CD4-positive, CD25-positive, alpha-beta regulatory T cell (primary cell): ENCODE results near the gene PARN. TPM values are rescaled to one million over a fixed set of nuclear protein-coding genes. Genes with fewer than 3 reads are reported as not detected.
A peak's percentile ranks its signal among the peaks of the same experiment; 100 is the strongest.

Experiments
- ATAC-seq, 2 donors: fragments of 150-1000 bp; cut with Tn5 transposase; one replicate each; pipeline ENCODE4 v1.10.0; 2021; ENCODE audit warnings: low read depth in 2 of 2, moderate number of reproducible peaks in 2 of 2, moderate library complexity in 1 of 2
- DNase-seq, 3 donors: peaks; one replicate each; pipeline versions ENCODE4 v3.0.0 to v3.0.0-alpha.2; 2012 to 2022; ENCODE audit warnings: mixed read lengths in 1 of 3
- H3K27ac ChIP-seq: one replicate; pipeline ENCODE4 v1.7.0; 2013; ENCODE audit warnings: mild to moderate bottlenecking, low read length; ENCODE audit not compliant: insufficient read depth, poor library complexity, severe bottlenecking
- H3K27me3 ChIP-seq: one replicate; pipeline ENCODE4 v1.7.0; 2013; ENCODE audit warnings: low read length; ENCODE audit not compliant: control insufficient read depth, insufficient read depth
- H3K36me3 ChIP-seq: one replicate; pipeline ENCODE4 v1.7.0; 2013; ENCODE audit warnings: mild to moderate bottlenecking, low read length, moderate library complexity; ENCODE audit not compliant: control insufficient read depth, insufficient read depth
- H3K4me1 ChIP-seq: 2 replicates; pipeline ENCODE4 v1.7.0; 2013; ENCODE audit warnings: mild to moderate bottlenecking, low read length; ENCODE audit not compliant: insufficient read depth, control insufficient read depth, poor library complexity, severe bottlenecking
- H3K4me3 ChIP-seq: one replicate; pipeline ENCODE4 v1.7.0; 2013; ENCODE audit warnings: low read depth, mild to moderate bottlenecking, low read length, moderate library complexity
- H3K9me3 ChIP-seq, 2 experiments: 1 replicate in 1 of 2; 2 replicates in 1 of 2; pipeline ENCODE4 v1.7.0; 2013; ENCODE audit warnings: low read length in 2 of 2, mild to moderate bottlenecking in 1 of 2, moderate library complexity in 1 of 2; ENCODE audit not compliant: control insufficient read depth in 2 of 2
- H3K27ac Mint-ChIP-seq, 3 donors: one replicate each; pipeline ENCODE4 v1.8.0; 2020 to 2022; ENCODE audit warnings: mild to moderate bottlenecking in 3 of 3, mixed read lengths in 3 of 3, moderate library complexity in 2 of 3
- H3K27me3 Mint-ChIP-seq: one replicate; pipeline ENCODE4 v1.8.0; 2022; ENCODE audit warnings: mild to moderate bottlenecking, mixed read lengths
- H3K36me3 Mint-ChIP-seq: one replicate; pipeline ENCODE4 v1.8.0; 2020; ENCODE audit warnings: mixed read lengths
- H3K4me1 Mint-ChIP-seq, 4 donors: one replicate each; pipeline ENCODE4 v1.8.0; 2020 to 2022; ENCODE audit warnings: mixed read lengths in 4 of 4, mild to moderate bottlenecking in 1 of 4
- H3K4me3 Mint-ChIP-seq, 4 donors: one replicate each; pipeline ENCODE4 v1.8.0; 2020 to 2022; ENCODE audit warnings: mild to moderate bottlenecking in 4 of 4, mixed read lengths in 4 of 4, moderate library complexity in 3 of 4
- H3K9me3 Mint-ChIP-seq, 7 donors: one replicate each; pipeline ENCODE4 v1.8.0; 2020 to 2022; ENCODE audit warnings: mixed read lengths in 7 of 7, mild to moderate bottlenecking in 3 of 7, moderate library complexity in 2 of 7
- polyA plus RNA-seq, 4 donors: library from polyadenylated mRNA; unstranded; fragments of 300-500 nt; fragmentation: Illumina TruSeq; gene quantifications; one replicate each; pipeline ENCODE4 v1.2.3, GENCODE V29; 2021
- total RNA-seq: library from RNA; stranded (reverse); gene quantifications from one replicate; pipeline ENCODE4 v1.2.3, GENCODE V29; 2022

PARN gene
- total and polyA plus RNA-seq, 5 donors from 2014 or later, result 36.2 to 50.9 (median 46.6) TPM

GRCh38 chr16:14494396-14494966, 135.6 kb downstream of the PARN start:
- Mint-ChIP-seq H3K4me3 (no peak overlapping the region), H3K9me3 (no peaks in the 10 kb centered on the region), H3K27me3 (no peaks in the 10 kb centered on the region), H3K4me1 (peaks cover 9 to 24% (median 16%) of the 10 kb centered on the region in 4 donors), H3K27ac (peak overlapping the region in 1 of 3 donors; percentile 32), H3K36me3 (peaks cover 35% of the 10 kb centered on the region)
- H3K36me3 ChIP-seq, result no peaks in the 10 kb centered on the region
- no peak overlapping the region for H3K27ac ChIP-seq
- H3K4me3 ChIP-seq, result no peak overlapping the region
- no peaks in the 10 kb centered on the region for H3K27me3 ChIP-seq
- no peaks in the 10 kb centered on the region for H3K4me1 ChIP-seq
- no peak for DNase-seq
- no peak for ATAC-seq
- no peaks in the 10 kb centered on the region for H3K9me3 ChIP-seq

DNA sequence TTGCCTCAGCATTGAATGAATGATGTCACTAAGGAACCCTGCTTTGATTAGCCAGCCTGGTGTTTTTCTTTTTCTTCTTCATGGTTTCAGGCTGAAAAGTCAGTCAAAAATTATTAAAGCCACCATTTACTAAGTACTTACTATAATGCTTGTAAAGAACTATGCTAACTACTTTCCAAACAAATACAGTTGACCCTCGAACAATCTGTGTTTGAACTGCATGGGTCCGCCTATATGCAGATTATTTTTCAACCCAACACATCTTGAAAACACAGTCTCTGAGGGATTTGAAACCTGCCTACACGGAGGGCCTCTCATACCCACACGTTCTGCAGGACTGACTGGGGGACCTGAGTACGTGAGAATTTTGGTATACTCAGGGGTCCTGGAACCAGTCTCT, 136.3 kb downstream of the PARN start:
- Histone ChIP-seq H3K27me3 (no peaks in the 10 kb centered on the region), H3K9me3 (no peaks in the 10 kb centered on the region), H3K4me1 (no peaks in the 10 kb centered on the region), H3K4me3 (no peak overlapping the region), H3K36me3 (no peaks in the 10 kb centered on the region), H3K27ac (no peak overlapping the region)
- Mint-ChIP-seq H3K9me3 (no peaks in the 10 kb centered on the region), H3K4me3 (no peak overlapping the region), H3K36me3 (peaks cover 35% of the 10 kb centered on the region), H3K4me1 (peaks cover 13 to 28% (median 21%) of the 10 kb centered on the region in 4 donors), H3K27ac (no peak overlapping the region), H3K27me3 (no peaks in the 10 kb centered on the region)
- DNase-seq (no peak), ATAC-seq (no peak)

- H3K27ac ChIP-seq, result no peak overlapping the region
- peaks cover 17 to 39% (median 30%) of the 10 kb centered on the region in 4 donors for H3K4me1 Mint-ChIP-seq
- H3K9me3 Mint-ChIP-seq, result no peaks in the 10 kb centered on the region
- DNase-seq (no peak), ATAC-seq (no peak)
- H3K27me3 Mint-ChIP-seq, result no peaks in the 10 kb centered on the region
- H3K9me3 ChIP-seq, result no peaks in the 10 kb centered on the region
- H3K4me3 Mint-ChIP-seq, result peak overlapping the region in 1 of 4 donors; percentile 18
- H3K36me3 ChIP-seq, result no peaks in the 10 kb centered on the region
- no peak overlapping the region for H3K4me3 ChIP-seq
- H3K36me3 Mint-ChIP-seq, result peaks cover 31% of the 10 kb centered on the region
- H3K4me1 ChIP-seq, result peaks cover 2% of the 10 kb centered on the region
- no peaks in the 10 kb centered on the region for H3K27me3 ChIP-seq
- peak overlapping the region in 1 of 3 donors; percentile 24 for H3K27ac Mint-ChIP-seq
These were observed 137.4 kb downstream of the PARN start for GRCh38 chr16:14492614-14493013.

GRCh38 chr16:14491861-14492529, 138.1 kb downstream of the PARN start:
- Histone ChIP-seq H3K27ac (no peak overlapping the region), H3K36me3 (no peaks in the 10 kb centered on the region), H3K9me3 (no peaks in the 10 kb centered on the region), H3K4me3 (no peak overlapping the region), H3K27me3 (no peaks in the 10 kb centered on the region), H3K4me1 (peaks cover 7% of the 10 kb centered on the region)
- peaks cover 31% of the 10 kb centered on the region for H3K36me3 Mint-ChIP-seq
- no peaks in the 10 kb centered on the region for H3K27me3 Mint-ChIP-seq
- H3K4me3 Mint-ChIP-seq, result peak overlapping the region in 1 of 4 donors; percentile 18
- no peak for DNase-seq
- H3K27ac Mint-ChIP-seq, result peak overlapping the region in 2 of 3 donors; percentile 16 to 24
- ATAC-seq, result no peak
- no peaks in the 10 kb centered on the region for H3K9me3 Mint-ChIP-seq
- H3K4me1 Mint-ChIP-seq, result peaks cover 19 to 41% (median 32%) of the 10 kb centered on the region in 4 donors

GRCh38 chr16:14490235-14490634, 139.8 kb downstream of the PARN start:
- H3K4me3 Mint-ChIP-seq, result no peak overlapping the region
- peaks cover 19% of the 10 kb centered on the region for H3K36me3 Mint-ChIP-seq
- H3K4me3 ChIP-seq, result no peak overlapping the region
- no peaks in the 10 kb centered on the region for H3K27me3 ChIP-seq
- H3K9me3 Mint-ChIP-seq, result no peaks in the 10 kb centered on the region
- H3K4me1 Mint-ChIP-seq, result peaks cover 19 to 37% (median 32%) of the 10 kb centered on the region in 4 donors
- ATAC-seq (no peak), DNase-seq (no peak)
- H3K27ac Mint-ChIP-seq, result no peak overlapping the region
- H3K4me1 ChIP-seq, result peaks cover 7% of the 10 kb centered on the region
- H3K36me3 ChIP-seq, result peaks cover 4% of the 10 kb centered on the region
- H3K27ac ChIP-seq, result no peak overlapping the region
- no peaks in the 10 kb centered on the region for H3K27me3 Mint-ChIP-seq
- H3K9me3 ChIP-seq, result no peaks in the 10 kb centered on the region

GRCh38 chr16:14489460-14489859, 140.6 kb downstream of the PARN start:
- Mint-ChIP-seq H3K4me3 (no peak overlapping the region), H3K4me1 (peaks cover 19 to 35% (median 30%) of the 10 kb centered on the region in 4 donors), H3K9me3 (no peaks in the 10 kb centered on the region), H3K27ac (peak overlapping the region in 1 of 3 donors; percentile 42), H3K36me3 (peaks cover 11% of the 10 kb centered on the region), H3K27me3 (no peaks in the 10 kb centered on the region)
- no peak overlapping the region for H3K27ac ChIP-seq
- H3K4me1 ChIP-seq, result peaks cover 7% of the 10 kb centered on the region
- ATAC-seq, result no peak
- no peaks in the 10 kb centered on the region for H3K27me3 ChIP-seq
- no peak overlapping the region for H3K4me3 ChIP-seq
- H3K9me3 ChIP-seq, result no peaks in the 10 kb centered on the region
- peak in 1 of 3 donors; percentile 15 for DNase-seq
- peaks cover 4% of the 10 kb centered on the region for H3K36me3 ChIP-seq

- Mint-ChIP-seq H3K4me1 (peaks cover 19 to 30% (median 23%) of the 10 kb centered on the region in 4 donors), H3K27ac (peak overlapping the region in 2 of 3 donors; percentile 18 to 78), H3K4me3 (peak overlapping the region in 1 of 4 donors; percentile 51), H3K27me3 (no peaks in the 10 kb centered on the region), H3K9me3 (no peaks in the 10 kb centered on the region), H3K36me3 (peaks cover 16% of the 10 kb centered on the region)
- Histone ChIP-seq H3K4me3 (no peak overlapping the region), H3K4me1 (peaks cover 7% of the 10 kb centered on the region), H3K27ac (no peak overlapping the region), H3K36me3 (peaks cover 6% of the 10 kb centered on the region), H3K9me3 (no peaks in the 10 kb centered on the region), H3K27me3 (no peaks in the 10 kb centered on the region)
- DNase-seq (peak in 2 of 3 donors; percentile 12 to 44), ATAC-seq (peak; percentile 64 to 66)
These were observed 142.5 kb downstream of the PARN start for GRCh38 chr16:14487579-14487978.
